Loucy (cell line): ENCODE results near the gene SMPDL3A.

ENCODE experiments used
- H2AFZ ChIP-seq: fragments of 200-600 bp; sonication (generic); 2 replicates; pipeline ENCODE4 v1.6.0; 2016; ENCODE audit warnings: antibody characterized with exemption, mild to moderate bottlenecking, low read length, moderate library complexity
- H3F3A ChIP-seq: fragments of 200-600 bp; 2 replicates; pipeline ENCODE4 v1.6.0; 2016; ENCODE audit warnings: antibody characterized with exemption, low read depth, mild to moderate bottlenecking
- H3K27me3 ChIP-seq: fragments of 200-600 bp; sonication (generic); 2 replicates; pipeline ENCODE4 v1.6.1; 2014; ENCODE audit warnings: low read length, mild to moderate bottlenecking; ENCODE audit not compliant: insufficient read depth, poor library complexity, severe bottlenecking
- H3K36me3 ChIP-seq: fragments of 200-600 bp; sonication (generic); 2 replicates; pipeline ENCODE4 v1.6.1; 2016; ENCODE audit warnings: low read length; ENCODE audit not compliant: insufficient read depth
- H3K4me1 ChIP-seq: fragments of 200-600 bp; sonication (generic); 2 replicates; pipeline ENCODE4 v1.5.1; 2014; ENCODE audit warnings: low read length, mild to moderate bottlenecking; ENCODE audit not compliant: insufficient read depth, poor library complexity, severe bottlenecking
- H3K4me2 ChIP-seq: fragments of 200-600 bp; sonication (generic); 2 replicates; pipeline ENCODE4 v1.6.0; 2014; ENCODE audit warnings: antibody characterized with exemption, low read length, low read depth, mild to moderate bottlenecking; ENCODE audit not compliant: poor library complexity, severe bottlenecking
- H3K4me3 ChIP-seq: fragments of 200-600 bp; sonication (generic); 2 replicates; pipeline ENCODE4 v1.5.1; 2014; ENCODE audit warnings: low read length, mild to moderate bottlenecking, mixed read lengths; ENCODE audit not compliant: poor library complexity, severe bottlenecking
- H3K79me2 ChIP-seq: fragments of 200-600 bp; sonication (generic); 2 replicates; pipeline ENCODE4 v1.6.1; 2014; ENCODE audit warnings: low read length; ENCODE audit not compliant: insufficient read depth
- H3K9ac ChIP-seq: fragments of 200-600 bp; sonication (generic); 2 replicates; pipeline ENCODE4 v1.6.0; 2014; ENCODE audit warnings: mild to moderate bottlenecking, low read depth, low read length, moderate library complexity; ENCODE audit not compliant: poor library complexity, severe bottlenecking
- H3K9me2 ChIP-seq: fragments of 200-600 bp; sonication (generic); replicated peaks from 2 replicates; pipeline ENCODE4 v1.6.1; 2016; ENCODE audit warnings: low read depth, low read length, mixed read lengths
- H3K9me3 ChIP-seq: fragments of 200-600 bp; sonication (generic); 2 replicates; pipeline ENCODE4 v1.6.1; 2014; ENCODE audit warnings: mild to moderate bottlenecking, antibody characterized with exemption, low read length, low read depth; ENCODE audit not compliant: insufficient read depth
- H4K20me1 ChIP-seq: fragments of 200-600 bp; sonication (generic); 2 replicates; pipeline ENCODE4 v1.6.0; 2014; ENCODE audit warnings: antibody characterized with exemption, low read length, mild to moderate bottlenecking; ENCODE audit not compliant: insufficient read depth, poor library complexity, severe bottlenecking
- CTCF ChIP-seq: fragments of 200-600 bp; sonication (generic); conservative IDR thresholded peaks from 2 replicates; pipeline ENCODE4 v1.5.1; 2014; ENCODE audit warnings: mild to moderate bottlenecking, antibody characterized with exemption, low read length
- EZH2phosphoT487 ChIP-seq: fragments of 200-600 bp; IDR thresholded peaks from 2 replicates; pipeline ENCODE4 v1.6.1; 2018; ENCODE audit warnings: antibody characterized with exemption, mild to moderate bottlenecking, moderate library complexity, borderline replicate concordance

SMPDL3A gene

GRCh38 chr6:122766256-122766655 lies 22.8 kb upstream of the SMPDL3A start:
- Histone ChIP-seq H2AFZ (no peak overlapping the region), H4K20me1 (no peaks in the 10 kb centered on the region), H3K79me2 (no peaks in the 10 kb centered on the region)

GRCh38 chr6:122770835-122771601 lies 18.0 kb upstream of the SMPDL3A start:
- Histone ChIP-seq H3K4me1 (no peaks in the 10 kb centered on the region), H3K4me2 (no peak overlapping the region), H2AFZ (no peak overlapping the region), H3K9ac (no peak overlapping the region), H3K9me3 (no peaks in the 10 kb centered on the region), H3F3A (no peaks in the 10 kb centered on the region), H3K27me3 (no peaks in the 10 kb centered on the region), H3K4me3 (no peak overlapping the region), H4K20me1 (no peaks in the 10 kb centered on the region), H3K36me3 (no peaks in the 10 kb centered on the region), H3K79me2 (no peaks in the 10 kb centered on the region), H3K9me2 (no peaks in the 10 kb centered on the region)
- TF ChIP-seq EZH2phosphoT487, result no peak
- TF ChIP-seq CTCF, result no peak

More at GRCh38 chr6:122766256-122766655, 22.8 kb upstream of the SMPDL3A start:
- H3K4me2 ChIP-seq, result no peak overlapping the region
- no peaks in the 10 kb centered on the region for H3K36me3 ChIP-seq
- no peaks in the 10 kb centered on the region for H3K9me2 ChIP-seq
- H3F3A ChIP-seq, result no peaks in the 10 kb centered on the region
- H3K27me3 ChIP-seq, result no peaks in the 10 kb centered on the region
- no peaks in the 10 kb centered on the region for H3K4me1 ChIP-seq
- TF ChIP-seq EZH2phosphoT487 (no peak), CTCF (no peak)
- H3K9me3 ChIP-seq, result no peaks in the 10 kb centered on the region
- no peak overlapping the region for H3K9ac ChIP-seq
- no peak overlapping the region for H3K4me3 ChIP-seq

- Histone ChIP-seq H3K79me2 (no peaks in the 10 kb centered on the region), H3K4me2 (no peak overlapping the region), H2AFZ (no peak overlapping the region), H3K9me2 (no peaks in the 10 kb centered on the region), H3K9me3 (no peaks in the 10 kb centered on the region), H3K36me3 (no peaks in the 10 kb centered on the region), H3K9ac (no peak overlapping the region), H3K4me3 (no peak overlapping the region), H3F3A (no peaks in the 10 kb centered on the region), H3K27me3 (no peaks in the 10 kb centered on the region), H3K4me1 (no peaks in the 10 kb centered on the region), H4K20me1 (no peaks in the 10 kb centered on the region)
- TF ChIP-seq EZH2phosphoT487, result no peak
- TF ChIP-seq CTCF, result no peak
Observed at GRCh38 chr6:122772724-122773415, 16.2 kb upstream of the SMPDL3A start.
